ENCODE results near the gene EN2.

Gene EN2

DNA sequence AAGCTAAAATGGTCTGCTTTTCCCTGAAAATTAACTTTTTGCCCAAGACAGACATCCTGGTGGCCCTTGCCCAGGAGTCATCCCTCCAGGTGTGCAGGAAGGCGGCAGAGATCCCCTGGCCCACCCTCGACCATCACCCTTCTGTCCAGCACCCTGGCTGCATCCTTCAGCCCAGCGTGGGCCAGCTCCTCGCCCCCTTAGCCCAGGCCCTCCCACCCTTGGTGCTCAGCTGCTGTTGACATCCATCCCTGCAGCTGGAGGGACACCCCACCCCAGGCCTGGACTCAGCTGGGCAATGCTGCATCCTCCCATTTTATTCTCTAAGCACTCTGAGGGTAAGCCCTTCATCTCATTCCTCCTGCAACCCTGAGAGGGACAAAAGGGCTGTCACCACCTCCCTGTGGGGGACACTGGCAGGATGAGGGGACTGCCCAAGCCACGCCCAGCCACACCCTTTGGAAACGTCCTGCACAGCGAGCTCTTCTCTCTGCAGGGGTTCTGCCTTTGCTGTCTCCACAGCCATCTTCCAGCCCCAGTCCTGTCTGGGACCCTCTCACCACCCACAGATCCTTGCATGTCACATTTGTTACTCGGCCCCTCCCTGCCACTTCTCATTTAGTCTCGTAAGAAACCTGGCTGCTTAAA lies 30.7 kb downstream of the EN2 start:
- DNase-seq, result no peak

DNA sequence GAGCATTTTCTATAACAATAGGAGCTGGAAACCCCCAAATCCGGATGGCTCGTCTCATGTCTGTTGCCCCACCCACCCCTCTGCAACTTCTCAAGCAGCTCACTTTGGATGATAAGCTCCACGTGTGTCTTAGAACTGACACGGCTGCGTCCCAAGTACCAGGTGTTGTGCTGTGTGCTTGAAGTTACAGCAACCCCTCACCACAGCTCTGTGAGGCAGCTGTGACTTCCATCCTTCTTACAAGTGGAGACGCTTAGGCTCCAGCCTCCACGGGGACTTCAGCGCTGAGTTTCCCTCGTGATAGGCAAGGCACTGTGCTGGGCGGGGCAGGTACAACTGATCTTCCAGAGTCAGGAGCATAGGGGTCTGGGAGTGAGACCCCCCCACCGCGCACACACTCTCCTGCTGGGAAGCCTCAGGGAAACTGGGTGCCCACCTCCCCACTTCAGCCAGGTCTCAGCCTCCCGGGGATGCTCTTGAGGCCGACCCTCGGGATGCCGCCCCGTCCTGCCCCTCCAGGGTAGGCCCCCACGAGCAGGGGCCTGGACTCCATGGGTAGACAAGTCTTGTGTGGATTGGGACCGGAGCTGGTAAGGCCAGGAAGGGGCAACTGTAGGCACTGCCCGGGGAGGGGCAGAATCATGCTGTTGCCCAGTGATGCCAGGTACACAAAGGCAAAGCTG lies 31.4 kb downstream of the EN2 start:
- DNase-seq, result no peak

- DNase-seq, result no peak
These were observed 32.1 kb downstream of the EN2 start for GRCh38 chr7:155489862-155490696.

- no peak for DNase-seq
These were observed 33.0 kb downstream of the EN2 start for GRCh38 chr7:155490697-155491628.

GRCh38 chr7:155491812-155492211 lies 33.9 kb downstream of the EN2 start:
- no peak for DNase-seq

- DNase-seq, result no peak
These were observed 36.0 kb downstream of the EN2 start for GRCh38 chr7:155493744-155494538.

DNA sequence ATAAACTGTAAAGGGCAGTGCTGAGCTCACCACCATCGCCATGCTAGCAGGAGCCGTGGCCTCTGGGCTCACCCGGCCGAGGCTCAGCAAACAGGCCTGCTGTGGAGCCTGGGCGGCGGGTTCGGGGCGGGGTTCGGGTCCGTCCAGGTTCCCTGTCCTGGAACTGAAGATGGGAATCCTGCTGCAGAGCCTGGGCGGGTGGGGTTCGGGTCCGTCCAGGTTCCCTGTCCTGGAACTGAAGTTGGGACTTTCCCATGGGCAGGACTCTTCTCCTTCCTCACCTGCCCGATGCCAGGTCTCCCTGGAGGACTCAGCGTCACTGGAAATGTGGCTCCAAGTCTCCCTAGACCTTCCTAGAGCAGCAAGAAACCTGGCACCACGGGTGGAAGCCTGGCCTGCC lies 36.6 kb downstream of the EN2 start:
- DNase-seq, result no peak

DNA sequence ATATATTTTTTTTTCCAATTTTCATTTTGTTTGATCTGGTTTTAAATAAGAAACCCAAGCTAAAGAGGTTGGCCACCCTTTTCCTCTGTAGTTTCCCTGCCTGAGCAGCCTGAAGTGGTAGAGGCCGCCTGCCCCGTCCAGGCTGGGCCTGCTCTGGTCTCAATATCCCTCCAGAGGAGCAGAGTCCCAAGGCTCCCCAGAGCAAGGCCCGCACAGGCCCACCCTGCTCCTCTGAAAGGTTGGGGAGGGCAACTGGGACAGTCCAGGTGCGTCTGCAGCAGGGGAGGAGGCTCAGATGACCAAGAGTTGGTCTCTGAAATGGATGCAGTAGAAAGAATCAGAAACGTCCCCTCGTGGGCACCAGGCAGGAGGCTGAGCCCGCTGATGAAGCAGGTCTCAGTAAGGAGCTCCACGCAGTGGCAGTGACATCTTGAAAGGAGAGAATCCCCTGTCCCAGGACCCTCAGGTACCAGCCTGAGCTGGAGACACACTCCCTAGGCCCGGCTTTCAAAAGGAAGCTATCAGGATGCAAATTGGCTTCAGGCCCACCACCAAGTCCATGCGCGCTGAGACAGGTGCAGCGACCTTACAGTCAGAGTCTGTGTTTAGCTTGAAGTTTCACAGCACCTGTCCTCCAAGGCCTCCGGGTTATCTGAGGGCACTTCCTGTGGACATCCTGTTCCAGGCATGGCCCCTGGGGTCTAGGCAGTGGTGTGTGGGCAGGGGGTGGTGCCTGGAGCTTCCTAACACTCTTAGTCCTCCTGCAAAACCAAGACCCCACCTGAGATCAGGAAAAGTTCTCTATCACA lies 37.7 kb downstream of the EN2 start:
- DNase-seq, result no peak

- DNase-seq, result no peak
These were observed 38.5 kb downstream of the EN2 start for GRCh38 chr7:155496267-155497005.

GRCh38 chr7:155497149-155497901 lies 39.4 kb downstream of the EN2 start:
- DNase-seq, result no peak

GRCh38 chr7:155505422-155505793 lies 47.5 kb downstream of the EN2 start:
- no peak for DNase-seq

DNA sequence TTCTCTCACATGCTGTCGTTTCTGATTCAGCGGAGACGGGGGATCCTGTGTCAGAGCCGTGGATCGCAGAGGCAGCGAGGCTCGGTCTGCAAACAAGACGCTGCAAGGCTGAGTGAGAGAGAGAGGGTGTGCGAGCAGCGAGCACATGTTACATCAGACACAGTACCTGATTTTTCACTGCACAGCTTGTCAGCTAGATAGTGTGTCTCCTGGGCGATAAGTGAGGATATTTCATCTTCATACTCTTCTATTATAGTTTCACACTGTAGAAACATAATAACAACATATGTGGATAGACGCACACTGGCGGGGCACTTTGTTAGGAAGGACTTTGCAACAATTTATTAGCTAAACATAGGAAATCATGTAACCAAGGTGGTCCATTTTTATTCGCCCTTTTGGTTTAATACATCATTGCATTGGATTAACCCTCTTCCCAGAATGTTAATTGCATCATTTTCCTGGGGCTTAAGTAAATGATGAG lies 49.0 kb downstream of the EN2 start:
- DNase-seq, result no peak

DNA sequence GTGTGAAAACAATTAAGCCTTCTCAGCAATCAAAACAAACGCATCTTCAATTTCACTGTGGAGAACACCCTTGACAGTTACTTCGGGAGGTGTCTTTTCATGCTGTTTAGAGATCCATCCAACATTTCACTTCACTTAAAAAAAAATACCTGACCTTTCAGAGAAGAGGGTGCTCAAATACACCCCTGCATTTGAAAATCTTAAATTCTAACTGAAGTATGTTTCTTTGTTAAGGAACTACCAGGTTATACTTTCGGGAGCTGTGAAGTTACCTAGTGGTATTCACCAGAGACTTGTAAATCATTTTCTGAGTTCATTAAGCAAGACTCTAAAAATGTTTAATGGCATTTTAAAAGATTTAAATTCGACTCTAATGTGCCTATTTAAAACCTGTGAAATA lies 49.6 kb downstream of the EN2 start:
- no peak for DNase-seq

DNA sequence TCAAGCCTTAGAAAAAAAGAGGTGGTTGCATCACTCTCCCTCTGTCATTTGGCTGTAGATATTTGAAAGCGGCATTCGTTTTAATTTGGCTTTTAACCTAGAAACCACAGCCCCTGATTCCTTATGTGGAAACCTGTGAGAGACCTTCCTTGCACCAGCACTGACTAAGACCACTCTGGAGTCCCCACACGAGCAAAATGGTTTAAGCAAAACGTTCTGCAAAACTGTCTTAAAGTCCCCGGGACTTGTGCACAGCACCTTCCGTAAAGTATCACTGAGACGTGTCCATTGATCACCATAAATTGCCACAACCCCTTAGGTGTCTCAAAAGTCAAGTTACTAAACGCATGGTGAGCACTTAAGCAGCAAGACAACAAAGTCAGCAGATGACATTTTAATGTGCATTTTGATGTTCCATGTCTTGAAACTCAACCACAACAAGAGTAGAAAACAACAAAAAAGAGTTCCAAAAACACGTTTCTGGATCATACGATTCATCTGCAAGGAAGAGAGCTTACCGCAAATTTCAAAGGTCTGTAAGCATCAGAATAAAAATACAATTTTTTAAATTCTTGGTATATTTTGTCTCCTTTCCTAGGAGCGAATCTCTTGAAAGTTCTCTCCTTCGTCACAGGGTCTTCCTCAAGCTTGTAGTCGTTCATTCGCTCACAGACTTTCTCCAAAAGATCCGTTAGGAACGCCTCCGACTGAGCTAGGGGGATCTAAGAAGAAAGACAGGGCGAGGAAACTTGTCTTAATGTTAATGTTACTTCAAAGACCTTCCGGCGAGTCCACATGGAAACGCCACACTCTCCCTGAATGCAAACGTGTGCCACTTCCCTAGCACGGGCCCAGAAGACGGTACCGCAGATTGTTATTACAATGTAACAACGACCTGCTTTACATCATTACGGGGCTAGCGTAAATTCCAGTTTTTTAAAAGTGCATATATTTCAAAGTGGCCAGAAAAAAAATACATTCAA lies 50.7 kb downstream of the EN2 start:
- no peak for DNase-seq

DNA sequence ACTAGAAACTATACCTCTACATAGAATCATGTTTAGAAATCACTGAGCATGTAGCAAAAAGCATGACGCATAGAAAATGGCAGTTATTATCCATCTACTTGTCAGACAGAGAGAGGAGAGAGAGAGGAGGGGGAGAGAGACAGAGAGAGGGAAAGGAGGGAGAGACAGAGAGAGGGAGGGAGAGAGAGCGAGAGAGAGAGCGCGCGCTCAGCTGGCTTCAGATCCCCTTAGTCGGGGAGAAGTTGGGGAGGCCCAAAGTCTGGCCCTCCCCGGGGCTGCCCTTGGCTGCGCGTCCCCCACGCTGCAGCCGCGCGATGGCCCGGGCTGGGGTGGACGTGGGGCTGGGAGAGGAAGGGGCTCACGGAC lies 51.4 kb downstream of the EN2 start:
- DNase-seq, result no peak

DNA sequence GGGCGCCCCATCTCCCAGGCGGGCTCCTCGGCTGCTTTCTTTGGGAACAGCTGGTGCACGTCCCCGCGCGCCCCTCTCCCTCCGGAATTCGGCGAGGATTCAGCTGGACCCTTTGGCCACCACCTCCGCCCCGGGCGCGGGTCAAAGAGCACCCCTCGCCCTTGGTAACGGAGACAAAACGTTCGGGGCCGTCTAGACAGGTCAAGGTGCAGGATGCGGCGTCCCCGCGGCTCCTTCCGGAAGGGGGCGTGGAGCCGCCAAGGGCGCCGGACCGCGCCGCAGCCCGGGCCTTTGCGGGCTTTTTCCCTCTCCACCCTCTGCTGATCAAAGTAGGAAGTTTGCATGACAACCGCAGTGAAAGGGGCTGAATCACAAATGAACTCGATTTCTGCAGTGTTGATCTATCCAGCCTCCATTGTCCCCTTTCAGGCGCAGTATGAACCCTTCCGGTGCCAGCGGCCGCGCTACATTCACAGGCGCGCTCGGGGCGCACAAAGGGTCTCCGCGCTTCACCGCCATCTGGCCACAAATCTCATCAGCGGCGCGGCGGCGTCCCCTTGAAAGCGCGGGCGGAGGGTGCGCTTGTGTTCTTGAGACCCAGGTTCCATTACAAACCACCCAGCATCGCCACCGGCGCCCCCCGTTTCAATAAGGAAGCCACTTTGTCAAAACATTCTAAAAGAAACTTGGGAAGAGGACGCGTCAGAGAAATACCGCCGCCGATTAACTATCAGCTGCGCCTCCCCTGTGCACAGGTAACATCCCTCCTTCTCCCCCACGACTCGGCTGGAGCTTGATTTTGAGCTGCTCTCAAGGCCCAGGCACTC lies 52.0 kb downstream of the EN2 start:
- DNase-seq, result no peak

DNA sequence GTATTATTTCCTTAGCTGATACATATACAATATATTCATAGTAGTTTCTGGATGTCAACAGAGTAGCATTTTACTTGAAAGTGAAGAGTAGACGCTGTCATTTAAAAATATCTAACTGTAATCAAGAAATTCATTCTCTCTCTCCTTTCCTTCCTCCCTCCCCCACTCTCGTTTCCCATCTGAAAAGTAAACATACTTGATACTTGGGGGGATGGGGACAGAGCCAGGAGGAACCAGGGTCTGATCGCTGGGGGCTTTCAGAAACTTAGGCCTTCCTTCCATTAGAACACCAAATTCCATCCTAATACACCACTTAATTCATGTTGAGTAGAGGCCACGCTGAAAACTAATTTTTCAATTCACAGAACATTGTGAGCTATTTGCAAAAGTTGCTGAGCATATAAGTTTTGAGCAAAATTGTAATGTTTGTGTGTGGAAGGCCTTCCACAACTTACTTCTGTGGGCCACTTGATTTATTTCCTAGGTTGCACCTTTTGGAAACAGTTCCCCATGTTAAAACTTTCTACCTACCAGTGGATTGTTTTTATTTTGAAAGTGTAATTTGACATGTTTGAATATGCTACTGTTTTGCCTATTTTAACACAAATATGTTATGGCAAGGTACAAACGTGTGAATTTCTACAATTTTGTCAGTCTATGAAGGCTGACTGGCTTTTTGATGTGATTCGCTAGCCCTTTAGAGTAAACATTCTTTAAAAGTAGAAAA lies 53.2 kb downstream of the EN2 start:
- no peak for DNase-seq

Data from NCI-H187 (cell line).